ENCODE measurements around the gene SBNO2. TPM values are rescaled to one million over a fixed set of nuclear protein-coding genes. Genes with fewer than 3 reads are reported as not detected.

Gene SBNO2
- total and polyA plus RNA-seq, 2 donors (not counting 3 experiments of a cell fraction or from before 2014, with no cell fraction given): 31.4 to 65.7 TPM

DNA sequence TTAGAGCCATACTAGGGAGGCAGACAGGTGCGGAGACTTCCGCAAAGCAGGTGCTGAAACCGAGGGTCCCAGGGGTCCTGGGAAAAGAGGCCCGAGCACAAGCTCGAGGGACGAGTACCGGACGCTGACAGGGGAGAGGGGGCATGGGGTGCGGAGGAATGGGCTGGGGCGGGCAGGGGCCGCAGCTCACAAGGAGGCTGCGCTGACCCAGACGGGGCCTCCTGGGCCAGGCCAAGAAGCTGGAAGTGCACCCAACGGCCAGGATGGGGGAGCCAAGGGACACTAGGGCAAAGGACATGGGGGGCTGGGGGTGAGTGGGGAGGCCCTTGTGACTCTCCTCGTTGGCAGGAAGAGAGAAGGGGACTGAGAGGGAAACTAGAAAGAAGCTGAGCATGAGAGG lies 80.7 kb downstream of the SBNO2 start:
- Histone ChIP-seq H3K9ac (replicated peaks; ENCODE audit: extremely low read depth, insufficient read depth, low read length) (no peak overlapping the region), H3K27me3 (ENCODE audit: control insufficient read depth in 2 of 2, insufficient read depth in 2 of 2, low read length in 2 of 2) (no peaks in the 10 kb centered on the region), H3K79me2 (ENCODE audit: control insufficient read depth, insufficient read depth, low read length) (peaks cover 22% of the 10 kb centered on the region), H3K9me3 (replicated peaks; ENCODE audit: control insufficient read depth, insufficient read depth, low read length) (no peaks in the 10 kb centered on the region), H3K36me3 (ENCODE audit: control insufficient read depth in 2 of 2, extremely low read depth in 1 of 2, insufficient read depth in 2 of 2, low read length in 2 of 2) (peaks cover 5 to 19% of the 10 kb centered on the region in 2 experiments), H3K4me1 (ENCODE audit: control insufficient read depth, extremely low read depth, insufficient read depth, low read length) (peaks cover 10% of the 10 kb centered on the region), H2AFZ (ENCODE audit: low read depth, low read length) (no peak overlapping the region), H3K4me3 (replicated peaks in 1 of 3; ENCODE audit: insufficient read depth in 1 of 3, low read depth in 1 of 3, low read length in 3 of 3) (no peak overlapping the region), H3K9me1 (replicated peaks; ENCODE audit: control insufficient read depth, extremely low read depth, insufficient read depth, low read length) (no peaks in the 10 kb centered on the region), H4K20me1 (replicated peaks; ENCODE audit: control insufficient read depth, extremely low read depth, insufficient read depth, low read length) (no peaks in the 10 kb centered on the region), H3K4me2 (ENCODE audit: insufficient read depth, low read length) (no peak overlapping the region), H3K27ac (ENCODE audit: insufficient read depth, low read depth, low read length) (no peak overlapping the region)
- no TSS peak for BruUV-seq (replicated peaks)
- intact Hi-C loops (cut with micrococcal nuclease) (no loop called here), dilution Hi-C loops (cut with MboI; ENCODE audit: extremely low pct_ligation_motif_present, low sequenced_read_pairs) (no loop called here)
- POLR2A ChIA-PET: interaction anchor here (0.7 kb wide), 1 partner anchor 67 kb away, joined by 5 read pairs; the partner anchor contains the start of gene CNN2
- no peak for TF ChIP-seq FOS (IDR thresholded peaks at IDR 0.05; ENCODE audit: borderline replicate concordance, insufficient read depth, low read length)
- no peak for TF ChIP-seq MYC (IDR thresholded peaks at IDR 0.05; ENCODE audit: low read depth, low read length)
- TF ChIP-seq, protein P1, sequence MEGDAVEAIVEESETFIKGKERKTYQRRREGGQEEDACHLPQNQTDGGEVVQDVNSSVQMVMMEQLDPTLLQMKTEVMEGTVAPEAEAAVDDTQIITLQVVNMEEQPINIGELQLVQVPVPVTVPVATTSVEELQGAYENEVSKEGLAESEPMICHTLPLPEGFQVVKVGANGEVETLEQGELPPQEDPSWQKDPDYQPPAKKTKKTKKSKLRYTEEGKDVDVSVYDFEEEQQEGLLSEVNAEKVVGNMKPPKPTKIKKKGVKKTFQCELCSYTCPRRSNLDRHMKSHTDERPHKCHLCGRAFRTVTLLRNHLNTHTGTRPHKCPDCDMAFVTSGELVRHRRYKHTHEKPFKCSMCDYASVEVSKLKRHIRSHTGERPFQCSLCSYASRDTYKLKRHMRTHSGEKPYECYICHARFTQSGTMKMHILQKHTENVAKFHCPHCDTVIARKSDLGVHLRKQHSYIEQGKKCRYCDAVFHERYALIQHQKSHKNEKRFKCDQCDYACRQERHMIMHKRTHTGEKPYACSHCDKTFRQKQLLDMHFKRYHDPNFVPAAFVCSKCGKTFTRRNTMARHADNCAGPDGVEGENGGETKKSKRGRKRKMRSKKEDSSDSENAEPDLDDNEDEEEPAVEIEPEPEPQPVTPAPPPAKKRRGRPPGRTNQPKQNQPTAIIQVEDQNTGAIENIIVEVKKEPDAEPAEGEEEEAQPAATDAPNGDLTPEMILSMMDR (IDR thresholded peaks at IDR 0.05; ENCODE audit: extremely low read depth in 1 of 2, insufficient read depth in 1 of 2, low read depth in 1 of 2, low read length in 2 of 2): no peak
- TF ChIP-seq, protein P2, sequence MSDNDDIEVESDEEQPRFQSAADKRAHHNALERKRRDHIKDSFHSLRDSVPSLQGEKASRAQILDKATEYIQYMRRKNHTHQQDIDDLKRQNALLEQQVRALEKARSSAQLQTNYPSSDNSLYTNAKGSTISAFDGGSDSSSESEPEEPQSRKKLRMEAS (IDR thresholded peaks at IDR 0.05; ENCODE audit: insufficient read depth, insufficient read length): no peak
- TF ChIP-seq GATA2 (IDR thresholded peaks at IDR 0.05; ENCODE audit: insufficient read depth, insufficient read length, low read depth, low read length): no peak
- TF ChIP-seq JUN (IDR thresholded peaks at IDR 0.05; ENCODE audit: borderline replicate concordance, insufficient read depth, insufficient read length, low read depth): no peak
- no peak for TF ChIP-seq POLR2AphosphoS5 (IDR thresholded peaks at IDR 0.05; ENCODE audit: insufficient read depth, low read depth, low read length)
- FAIRE-seq: no peak
- CTCF ChIA-PET: interaction anchor here (1.1 to 1.9 kb wide), 2 partner anchors 11 to 28 kb away, joined by 3 to 6 read pairs; no protein-coding TSS in a partner anchor
- DNase-seq (ENCODE audit: low read depth, low spot score): no peak

All from endothelial cell of umbilical vein (primary cell).